Renal pelvis (tissue), 4 donors: ENCODE results near the gene LRP8. TPM values are rescaled to one million over a fixed set of nuclear protein-coding genes. Genes with fewer than 3 reads are reported as not detected.

Experiments used
- DNase-seq: peaks from one replicate; pipeline ENCODE4 v3.0.0-alpha.2; 2013
- polyA plus RNA-seq, 3 donors: library from polyadenylated mRNA; unstranded; fragments of 120-200 nt; gene quantifications; one replicate each; pipeline ENCODE4 v1.2.1, GENCODE V29; 2013; ENCODE audit not compliant: insufficient read length in 3 of 3

LRP8 gene
- polyA plus RNA-seq, 3 donors: 7.2 to 8.5 (median 7.3) TPM

GRCh38 chr1:53323316-53323715, 4.6 kb downstream of the LRP8 start:
- DNase-seq: no peak

- no peak for DNase-seq
These were observed 5.9 kb downstream of the LRP8 start for GRCh38 chr1:53321776-53322602.

- no peak for DNase-seq
These were observed 6.5 kb downstream of the LRP8 start for GRCh38 chr1:53321366-53321765.

- no peak for DNase-seq
These were observed 7.2 kb downstream of the LRP8 start for GRCh38 chr1:53320646-53321045.

GRCh38 chr1:53319296-53320101, 8.4 kb downstream of the LRP8 start:
- no peak for DNase-seq

- DNase-seq: no peak
These were observed 10.0 kb downstream of the LRP8 start for GRCh38 chr1:53317646-53318539.

- no peak for DNase-seq
These were observed 10.9 kb downstream of the LRP8 start for GRCh38 chr1:53316766-53317581.

- DNase-seq: no peak
These were observed 11.5 kb downstream of the LRP8 start for GRCh38 chr1:53316424-53316765.

- no peak for DNase-seq
These were observed 12.1 kb downstream of the LRP8 start for GRCh38 chr1:53315456-53316423.

GRCh38 chr1:53315046-53315445, 12.8 kb downstream of the LRP8 start:
- DNase-seq: no peak

- no peak for DNase-seq
These were observed 13.3 kb downstream of the LRP8 start for GRCh38 chr1:53314606-53315005.

- no peak for DNase-seq
These were observed 13.8 kb downstream of the LRP8 start for GRCh38 chr1:53314096-53314495.

GRCh38 chr1:53313556-53313955, 14.3 kb downstream of the LRP8 start:
- no peak for DNase-seq

GRCh38 chr1:53311702-53312305, 16.1 kb downstream of the LRP8 start:
- no peak for DNase-seq

- no peak for DNase-seq
These were observed 16.8 kb downstream of the LRP8 start for GRCh38 chr1:53310847-53311681.

GRCh38 chr1:53309802-53310201, 18.1 kb downstream of the LRP8 start:
- DNase-seq: no peak

- no peak for DNase-seq
These were observed 19.4 kb downstream of the LRP8 start for GRCh38 chr1:53308506-53308905.

GRCh38 chr1:53307037-53307436, 20.8 kb downstream of the LRP8 start:
- no peak for DNase-seq

- no peak for DNase-seq
These were observed 21.7 kb downstream of the LRP8 start for GRCh38 chr1:53306168-53306567.
